H1 (cell line): ENCODE results near the gene MYLK4. TPM values are rescaled to one million over a fixed set of nuclear protein-coding genes. Genes with fewer than 3 reads are reported as not detected.

Experiments
- CTCF ChIA-PET: fragments of 300-600 bp; sonication (Branson Sonifier 250); formaldehyde crosslinking; loops from one replicate; lab custom pipeline; 2021; ENCODE audit not compliant: partially characterized antibody; lab: Charles Lee
- POLR2A ChIA-PET: fragments of 300-600 bp; sonication (Branson Sonifier 250); formaldehyde crosslinking; loops from one replicate; lab custom pipeline; 2021; ENCODE audit warnings: inconsistent platforms; ENCODE audit not compliant: partially characterized antibody; lab: Charles Lee
- DNase-seq, 2 experiments: peaks; one replicate each; pipeline versions ENCODE4 v3.0.0 to v3.0.0-alpha.2; 2010 to 2022; ENCODE audit warnings: low spot score in 2 of 2, low read depth in 1 of 2, mixed read lengths in 1 of 2
- FAIRE-seq: peaks from 2 replicates; lab custom pipeline; 2011; peaks lifted over from hg19 to GRCh38; lab: Jason Lieb, UNC
- H2AFZ ChIP-seq: 2 replicates; pipeline ENCODE4 v1.8.1; 2012; ENCODE audit warnings: low read length, inconsistent platforms
- H2AK5ac ChIP-seq: 2 replicates; pipeline ENCODE4 v1.6.1; 2013; ENCODE audit warnings: low read depth, low read length
- H2BK120ac ChIP-seq: replicated peaks from 2 replicates; pipeline ENCODE3; 2013; ENCODE audit warnings: low read depth, low read length, inconsistent platforms
- H2BK12ac ChIP-seq: 2 replicates; pipeline ENCODE4 v1.6.1; 2013; ENCODE audit warnings: low read depth, low read length
- H2BK15ac ChIP-seq: 2 replicates; pipeline ENCODE4 v1.6.1; 2013; ENCODE audit warnings: low read length
- H2BK20ac ChIP-seq: 2 replicates; pipeline ENCODE4 v1.6.1; 2013; ENCODE audit warnings: low read length
- H2BK5ac ChIP-seq: 2 replicates; pipeline ENCODE4 v1.6.1; 2013; ENCODE audit warnings: low read depth, low read length
- H3K14ac ChIP-seq: 2 replicates; pipeline ENCODE4 v1.6.1; 2013; ENCODE audit warnings: inconsistent platforms; ENCODE audit not compliant: insufficient read length
- H3K18ac ChIP-seq: 2 replicates; pipeline ENCODE4 v1.6.1; 2013; ENCODE audit warnings: low read length; ENCODE audit errors: extremely low read depth
- H3K23ac ChIP-seq: 2 replicates; pipeline ENCODE4 v1.6.1; 2013; ENCODE audit warnings: inconsistent platforms; ENCODE audit not compliant: insufficient read length
- H3K23me2 ChIP-seq: 2 replicates; pipeline ENCODE4 v1.6.1; 2013; ENCODE audit warnings: low read depth, low read length
- H3K27ac ChIP-seq: 2 replicates; pipeline ENCODE4 v1.6.1; 2011; ENCODE audit warnings: low read depth, low read length, inconsistent platforms
- H3K27me3 ChIP-seq, 4 experiments: replicated peaks in 1 of 4; 1 replicate in 1 of 4; 2 replicates in 3 of 4; pipeline versions ENCODE4 v1.6.1 to v1.8.1; 2011 to 2013; ENCODE audit warnings: low read length in 3 of 4, mild to moderate bottlenecking in 3 of 4, inconsistent platforms in 2 of 4, mixed read lengths in 2 of 4, moderate library complexity in 1 of 4; ENCODE audit not compliant: control insufficient read depth in 3 of 4, insufficient read depth in 3 of 4; ENCODE audit errors: extremely low read depth in 1 of 4
- H3K36me3 ChIP-seq, 4 experiments: 2 replicates each; pipeline versions ENCODE4 v1.6.1 to v1.8.1; 2011 to 2013; ENCODE audit warnings: mild to moderate bottlenecking in 4 of 4, low read length in 3 of 4, moderate library complexity in 2 of 4, control low read depth in 1 of 4, inconsistent platforms in 1 of 4; ENCODE audit not compliant: insufficient read depth in 4 of 4, control insufficient read depth in 2 of 4
- H3K4ac ChIP-seq: replicated peaks from 2 replicates; pipeline ENCODE3; 2013; ENCODE audit warnings: low read length, low read depth, mixed read lengths, inconsistent platforms; ENCODE audit not compliant: insufficient read length
- H3K4me1 ChIP-seq, 4 experiments: replicated peaks in 1 of 4; 1 replicate in 1 of 4; 2 replicates in 3 of 4; pipeline versions ENCODE4 v1.6.1 to v1.8.1; 2011 to 2013; ENCODE audit warnings: low read length in 3 of 4, inconsistent platforms in 2 of 4, mixed read lengths in 1 of 4; ENCODE audit not compliant: insufficient read depth in 4 of 4, control insufficient read depth in 3 of 4
- H3K4me2 ChIP-seq, 2 experiments: 2 replicates each; pipeline versions ENCODE4 v1.6.1 to v1.8.1; 2011 to 2013; ENCODE audit warnings: low read depth in 2 of 2, low read length in 2 of 2, control low read depth in 1 of 2, inconsistent platforms in 1 of 2, mild to moderate bottlenecking in 1 of 2; ENCODE audit not compliant: insufficient read depth in 1 of 2
- H3K4me3 ChIP-seq, 4 experiments: fragments of 200-600, 300-600 bp in 1 of 4; sonication (generic), shearing (Covaris generic), sonication (Bioruptor Twin) in 1 of 4; 2 replicates each; pipeline versions ENCODE4 v1.5.1 to v1.8.1; 2011 to 2016; ENCODE audit warnings: low read length in 4 of 4, low read depth in 3 of 4, control low read depth in 2 of 4, inconsistent platforms in 2 of 4, mild to moderate bottlenecking in 2 of 4, mixed read lengths in 1 of 4, moderate library complexity in 1 of 4; ENCODE audit not compliant: insufficient read depth in 2 of 4; ENCODE audit errors: extremely low read depth in 1 of 4
- H3K56ac ChIP-seq: replicated peaks from 2 replicates; pipeline ENCODE3; 2013; ENCODE audit warnings: low read depth, mild to moderate bottlenecking, mixed read lengths, low read length, inconsistent platforms; ENCODE audit not compliant: insufficient read length
- H3K79me1 ChIP-seq: 2 replicates; pipeline ENCODE4 v1.6.1; 2013; ENCODE audit warnings: low read depth, low read length, control low read depth
- H3K79me2 ChIP-seq, 2 experiments: 2 replicates each; pipeline versions ENCODE4 v1.6.1 to v1.8.1; 2012 to 2013; ENCODE audit warnings: low read length in 2 of 2, mild to moderate bottlenecking in 2 of 2, inconsistent platforms in 1 of 2; ENCODE audit not compliant: insufficient read depth in 2 of 2, control insufficient read depth in 1 of 2
- H3K9ac ChIP-seq, 4 experiments: replicated peaks in 1 of 4; 1 replicate in 1 of 4; 2 replicates in 3 of 4; pipeline versions ENCODE4 v1.6.1 to v1.8.1; 2011 to 2013; ENCODE audit warnings: low read depth in 3 of 4, low read length in 3 of 4, control low read depth in 2 of 4, mild to moderate bottlenecking in 2 of 4, moderate library complexity in 2 of 4, inconsistent platforms in 1 of 4; ENCODE audit errors: extremely low read depth in 1 of 4
- H3K9me3 ChIP-seq, 2 experiments: 2 replicates each; pipeline versions ENCODE4 v1.6.1 to v1.8.1; 2012 to 2013; ENCODE audit warnings: mild to moderate bottlenecking in 2 of 2, moderate library complexity in 2 of 2, control low read depth in 1 of 2, inconsistent platforms in 1 of 2, low read depth in 1 of 2, low read length in 1 of 2, mixed read lengths in 1 of 2; ENCODE audit not compliant: insufficient read depth in 2 of 2
- H4K20me1 ChIP-seq, 2 experiments: replicated peaks in 1 of 2; 2 replicates each; pipeline versions ENCODE3 to v1.8.1; 2011 to 2013; ENCODE audit warnings: inconsistent platforms in 2 of 2, low read length in 2 of 2, mild to moderate bottlenecking in 1 of 2; ENCODE audit not compliant: insufficient read depth in 2 of 2, control insufficient read depth in 1 of 2
- H4K5ac ChIP-seq: 2 replicates; pipeline ENCODE4 v1.6.1; 2013; ENCODE audit warnings: low read length, low read depth, mixed read lengths, inconsistent platforms; ENCODE audit not compliant: insufficient read length
- H4K8ac ChIP-seq: 2 replicates; pipeline ENCODE4 v1.8.0; 2013; ENCODE audit warnings: mild to moderate bottlenecking, moderate library complexity, low read length, inconsistent platforms; ENCODE audit not compliant: insufficient read depth; ENCODE audit errors: extremely low read depth
- H4K91ac ChIP-seq: replicated peaks from 2 replicates; pipeline ENCODE3; 2013; ENCODE audit warnings: low read length, mixed read lengths, inconsistent platforms; ENCODE audit not compliant: insufficient read length
- EZH2 ChIP-seq: fragments of 200-600 bp; sonication (generic); IDR thresholded peaks from 2 replicates; pipeline ENCODE4 v1.7.1; 2012; ENCODE audit warnings: low read depth, mild to moderate bottlenecking, moderate library complexity, low read length, inconsistent platforms; ENCODE audit not compliant: severe bottlenecking
- WGBS, 2 experiments: shearing (Covaris generic) in 1 of 2; methylation state at CpG; one replicate each; pipeline versions ENCODE4 v1.1.6 to v1.1.7; 2013 to 2015; ENCODE audit warnings: low lambda C conversion rate in 2 of 2, mixed read lengths in 2 of 2, inconsistent platforms in 1 of 2, low coverage in 1 of 2, missing lambda C conversion rate in 1 of 2; ENCODE audit not compliant: insufficient replicate concordance in 2 of 2, insufficient coverage in 1 of 2, insufficient read length in 1 of 2; ENCODE audit errors: extremely low coverage in 1 of 2, missing lambda C conversion rate in 1 of 2; 5-methylcytosine and 5-hydroxymethylcytosine counted together
- polyA plus RNA-seq, 7 experiments: library from polyadenylated mRNA; depleted of rRNA in 3 of 7; stranded (reverse) in 5 of 7; unstranded in 2 of 7; fragments of >200 nt in 5 of 7; fragments of 200-250 nt in 2 of 7; gene quantifications; 1 replicate in 5 of 7; 2 replicates in 1 of 7; 4 replicates in 1 of 7; pipeline versions ENCODE4 v1.2.1 to v1.2.3, GENCODE V29; 2011 to 2013; ENCODE audit warnings: missing spikeins in 2 of 7, mixed read lengths in 2 of 7
- total RNA-seq: library from RNA; stranded (reverse); fragmentation: NEBNext Ultra II Directional; extraction: Animal tissue kit (Norgen Biotek cat#: 25700); gene quantifications from 2 replicates; pipeline ENCODE4 v1.2.1, GENCODE V29; 2021

The MYLK4 gene
- total and polyA plus RNA-seq, 2 of the 8 experiments (the other 6 are each of a cell fraction or from before 2014, with no cell fraction given): 0.11 to 0.17 TPM

DNA sequence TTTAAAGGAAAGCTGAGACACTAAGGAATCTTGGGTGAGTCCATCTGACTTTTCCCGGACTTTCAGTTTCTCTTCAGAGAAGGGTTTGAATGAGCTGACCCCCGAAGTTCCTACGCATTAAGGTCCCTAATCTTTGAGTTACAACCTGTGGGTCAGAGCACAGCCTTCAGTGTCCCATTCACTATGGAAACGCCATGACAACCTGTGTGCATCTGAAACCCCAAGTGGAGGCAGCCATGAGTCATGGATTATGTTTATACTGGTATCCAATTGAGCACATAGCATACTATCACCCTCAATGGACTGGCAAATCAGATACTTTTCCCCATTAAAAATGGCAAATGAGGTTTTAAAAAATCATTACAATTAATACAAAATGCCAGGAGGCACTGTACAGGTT, 11.4 kb downstream of the MYLK4 start:
- Histone ChIP-seq H3K23me2 (no peaks in the 10 kb centered on the region), H2BK5ac (no peak overlapping the region), H2BK20ac (no peak overlapping the region), H3K23ac (no peak overlapping the region), H2AFZ (no peak overlapping the region), H3K18ac (no peak overlapping the region), H2BK120ac (no peak overlapping the region), H4K5ac (no peak overlapping the region), H3K79me2 (no peaks in the 10 kb centered on the region), H3K4me1 (peaks cover 0 to 16% (median 4%) of the 10 kb centered on the region in 4 experiments; a peak in 6 of 7 replicates), H4K20me1 (no peaks in the 10 kb centered on the region), H3K56ac (no peak overlapping the region), H3K36me3 (no peaks in the 10 kb centered on the region), H3K4me2 (no peak overlapping the region), H3K9me3 (no peaks in the 10 kb centered on the region), H3K27ac (no peak overlapping the region), H3K27me3 (no peaks in the 10 kb centered on the region; a peak in 1 of 7 replicates), H3K9ac (no peak overlapping the region), H3K79me1 (no peaks in the 10 kb centered on the region), H4K8ac (no peak overlapping the region), H2BK12ac (no peak overlapping the region), H3K14ac (no peak overlapping the region), H4K91ac (no peak overlapping the region), H3K4me3 (no peak overlapping the region), H2BK15ac (no peak overlapping the region), H2AK5ac (no peak overlapping the region), H3K4ac (no peak overlapping the region)
- 87% methylated on average over 4 of the region's 4 CpGs; no CpG with 5 or more reads in 1 of the 2 experiments for WGBS, 2 experiments
- CTCF ChIA-PET: interaction anchor here (0.8 to 11.1 kb wide), 16 partner anchors 7 to 248 kb away, joined by 3 to 160 read pairs (median 4); partner anchors contain the start of genes MYLK4 and WRNIP1
- POLR2A ChIA-PET: interaction anchor here (1.2 kb wide), 1 partner anchor 127 kb away, joined by 3 read pairs; no protein-coding TSS in a partner anchor
- FAIRE-seq (no peak), DNase-seq (no peak)
- no peak for TF ChIP-seq EZH2
